ENCODE results near the gene NFATC4. TPM values are rescaled to one million over a fixed set of nuclear protein-coding genes. Genes with fewer than 3 reads are reported as not detected.
A peak's percentile ranks its signal among the peaks of the same experiment; 100 is the strongest.
"Not testable (repeated sequence)": the region's sequence is repeated elsewhere in the genome, so short reads cannot be mapped to it uniquely, and the experiment has no call there.

Gene NFATC4
- total RNA-seq, 2 donors from 2014 or later: not detected

GRCh38 chr14:24377657-24378056 is 9.7 kb downstream of the NFATC4 start:
- peaks cover 33% of the 10 kb centered on the region for H3K27me3 Mint-ChIP-seq
- ATAC-seq (no peak), DNase-seq (no peak)
- H3K4me1 Mint-ChIP-seq: no peaks in the 10 kb centered on the region
- H3K4me3 Mint-ChIP-seq: no peak overlapping the region
- H3K27ac Mint-ChIP-seq: no peak overlapping the region
- no peaks in the 10 kb centered on the region for H3K9me3 ChIP-seq (ENCODE audit: control insufficient read depth, low read length, poor library complexity, severe bottlenecking)
- H3K36me3 Mint-ChIP-seq (ENCODE audit: low read depth): peaks cover 2% of the 10 kb centered on the region

DNA sequence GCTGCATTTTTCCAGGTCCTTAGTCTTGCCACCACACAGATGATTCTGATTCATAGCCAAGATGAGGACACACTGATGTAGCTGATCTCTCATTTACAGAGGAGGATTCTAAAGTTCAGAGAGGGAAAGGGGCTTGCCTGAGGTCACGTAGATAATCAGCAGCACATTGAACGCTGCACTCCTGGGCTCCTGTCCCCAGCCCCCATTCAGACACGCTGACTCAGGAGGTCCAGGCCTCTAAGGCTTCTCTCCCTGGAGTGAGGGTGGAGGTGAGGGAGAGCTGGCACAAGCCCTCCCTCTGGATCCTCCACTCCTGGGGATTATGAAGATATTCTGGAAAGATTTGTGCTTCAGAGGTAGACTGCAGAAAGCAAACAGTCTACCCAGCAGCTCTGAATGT is 10.3 kb downstream of the NFATC4 start:
- H3K27me3 Mint-ChIP-seq: peaks cover 30% of the 10 kb centered on the region
- no peaks in the 10 kb centered on the region for H3K9me3 ChIP-seq (ENCODE audit: control insufficient read depth, low read length, poor library complexity, severe bottlenecking)
- peaks cover 2% of the 10 kb centered on the region for H3K36me3 Mint-ChIP-seq (ENCODE audit: low read depth)
- no peak overlapping the region for H3K4me3 Mint-ChIP-seq
- no peak overlapping the region for H3K27ac Mint-ChIP-seq
- ATAC-seq (no peak), DNase-seq (no peak)
- H3K4me1 Mint-ChIP-seq: no peaks in the 10 kb centered on the region

- peaks cover 2% of the 10 kb centered on the region for H3K4me1 Mint-ChIP-seq
- no peak for ATAC-seq
Observed at GRCh38 chr14:24378981-24379906, 11.3 kb downstream of the NFATC4 start.

GRCh38 chr14:24379907-24380730 is 12.1 kb downstream of the NFATC4 start:
- H3K4me1 Mint-ChIP-seq: peaks cover 2% of the 10 kb centered on the region
- peak overlapping the region; percentile 79 for H3K27ac Mint-ChIP-seq

More at GRCh38 chr14:24378981-24379906, 11.3 kb downstream of the NFATC4 start:
- H3K27ac Mint-ChIP-seq: peak overlapping the region; percentile 79
- peaks cover 35% of the 10 kb centered on the region for H3K27me3 Mint-ChIP-seq
- H3K9me3 ChIP-seq (ENCODE audit: control insufficient read depth, low read length, poor library complexity, severe bottlenecking): no peaks in the 10 kb centered on the region
- no peak for DNase-seq
- no peak overlapping the region for H3K4me3 Mint-ChIP-seq
- H3K36me3 Mint-ChIP-seq (ENCODE audit: low read depth): peaks cover 6% of the 10 kb centered on the region

DNA sequence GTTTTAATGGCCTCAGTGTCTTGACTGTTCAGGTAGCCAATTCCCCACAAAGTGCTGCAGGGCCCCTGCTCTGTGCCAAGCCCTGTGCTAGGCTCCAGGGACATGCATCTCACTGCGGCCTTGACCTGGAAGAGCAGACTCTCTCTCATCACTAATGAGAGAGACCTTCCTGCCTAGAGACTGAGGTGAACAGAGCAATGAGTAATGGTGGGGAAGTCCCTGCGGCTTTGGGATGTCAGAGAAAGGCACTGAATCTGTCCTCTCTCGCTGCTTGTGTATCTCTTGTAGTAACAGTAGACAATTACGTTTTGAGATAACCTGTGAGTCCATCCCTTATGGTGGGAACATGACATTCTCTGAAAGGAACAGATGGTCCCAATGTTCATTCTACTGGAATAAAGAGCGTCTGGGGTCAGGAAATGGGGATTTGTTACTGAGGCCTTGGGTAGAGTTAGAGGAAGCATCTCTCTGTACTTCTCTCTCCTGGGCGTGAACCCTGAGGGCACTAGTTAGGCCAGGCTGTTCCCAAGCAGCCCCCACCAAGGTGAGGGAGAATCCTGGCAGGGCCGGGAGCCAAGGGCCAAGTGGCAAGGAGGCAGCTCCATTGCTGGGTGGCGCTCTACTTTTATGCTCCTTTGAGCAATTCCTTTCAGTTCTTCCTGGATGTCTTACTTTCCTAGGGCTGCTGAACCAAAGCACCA is 13.5 kb downstream of the NFATC4 start:
- peaks cover 7% of the 10 kb centered on the region for H3K36me3 Mint-ChIP-seq (ENCODE audit: low read depth)
- H3K9me3 ChIP-seq (ENCODE audit: control insufficient read depth, low read length, poor library complexity, severe bottlenecking): no peaks in the 10 kb centered on the region
- H3K27ac Mint-ChIP-seq: no peak overlapping the region
- DNase-seq (no peak), ATAC-seq (peak; percentile 66)
- H3K4me1 Mint-ChIP-seq: peaks cover 2% of the 10 kb centered on the region
- no peak overlapping the region for H3K4me3 Mint-ChIP-seq
- peaks cover 28% of the 10 kb centered on the region for H3K27me3 Mint-ChIP-seq

More at GRCh38 chr14:24379907-24380730, 12.1 kb downstream of the NFATC4 start:
- Mint-ChIP-seq H3K36me3 (ENCODE audit: low read depth) (peaks cover 7% of the 10 kb centered on the region), H3K27me3 (peaks cover 35% of the 10 kb centered on the region), H3K4me3 (no peak overlapping the region)
- no peaks in the 10 kb centered on the region for H3K9me3 ChIP-seq (ENCODE audit: control insufficient read depth, low read length, poor library complexity, severe bottlenecking)
- DNase-seq (no peak), ATAC-seq (no peak)

DNA sequence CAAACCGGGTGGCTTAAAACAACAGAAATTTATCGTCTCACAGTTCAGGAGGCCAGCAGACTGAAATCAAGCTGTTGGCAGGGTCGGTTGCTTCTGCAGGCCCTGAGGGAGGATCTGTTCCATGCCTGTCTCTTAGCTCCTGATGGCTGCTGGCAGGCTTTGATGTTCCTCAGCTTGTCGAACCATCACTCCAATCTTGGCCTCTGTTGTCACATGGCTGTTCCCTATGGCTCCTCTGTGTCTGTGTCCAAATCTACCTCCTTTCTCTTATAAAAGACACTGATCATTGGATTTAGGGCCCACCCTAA is 14.0 kb downstream of the NFATC4 start:
- H3K36me3 Mint-ChIP-seq (ENCODE audit: low read depth): peaks cover 7% of the 10 kb centered on the region
- no peak overlapping the region for H3K4me3 Mint-ChIP-seq
- no peaks in the 10 kb centered on the region for H3K9me3 ChIP-seq (ENCODE audit: control insufficient read depth, low read length, poor library complexity, severe bottlenecking)
- H3K4me1 Mint-ChIP-seq: peaks cover 2% of the 10 kb centered on the region
- peaks cover 33% of the 10 kb centered on the region for H3K27me3 Mint-ChIP-seq
- DNase-seq (no peak), ATAC-seq (no peak)
- no peak overlapping the region for H3K27ac Mint-ChIP-seq

- H3K27ac Mint-ChIP-seq: no peak overlapping the region
- no peaks in the 10 kb centered on the region for H3K9me3 ChIP-seq (ENCODE audit: control insufficient read depth, low read length, poor library complexity, severe bottlenecking)
- H3K4me1 Mint-ChIP-seq: peaks cover 2% of the 10 kb centered on the region
- no peak overlapping the region for H3K4me3 Mint-ChIP-seq
- H3K27me3 Mint-ChIP-seq: peaks cover 36% of the 10 kb centered on the region
- peaks cover 7% of the 10 kb centered on the region for H3K36me3 Mint-ChIP-seq (ENCODE audit: low read depth)
- DNase-seq (no peak), ATAC-seq (no peak)
Observed at GRCh38 chr14:24384169-24384568, 16.2 kb downstream of the NFATC4 start.

DNA sequence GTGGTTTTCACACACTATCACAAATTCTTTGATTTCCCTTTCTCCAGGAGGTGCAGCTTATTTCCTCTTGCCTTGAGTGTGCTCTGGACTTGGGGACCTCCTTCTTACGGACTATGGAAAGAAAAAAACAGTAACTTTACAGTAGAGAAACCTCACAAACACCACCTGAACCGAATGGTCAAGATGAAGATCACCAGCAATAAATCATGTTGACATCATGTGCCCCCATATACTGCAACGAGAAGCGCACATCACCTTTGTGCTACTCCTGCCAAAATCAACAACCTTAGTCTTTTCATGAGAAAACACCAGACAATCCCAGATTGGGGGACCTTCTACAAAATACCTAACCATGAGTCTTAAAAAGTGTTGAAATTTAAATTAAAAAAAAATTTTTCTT is 17.5 kb downstream of the NFATC4 start:
- H3K9me3 ChIP-seq (ENCODE audit: control insufficient read depth, low read length, poor library complexity, severe bottlenecking): no peaks in the 10 kb centered on the region
- DNase-seq (no peak), ATAC-seq (no peak)
- H3K36me3 Mint-ChIP-seq (ENCODE audit: low read depth): peaks cover 5% of the 10 kb centered on the region
- no peak overlapping the region for H3K4me3 Mint-ChIP-seq
- peaks cover 34% of the 10 kb centered on the region for H3K27me3 Mint-ChIP-seq
- H3K4me1 Mint-ChIP-seq: peaks cover 2% of the 10 kb centered on the region
- H3K27ac Mint-ChIP-seq: no peak overlapping the region

- Mint-ChIP-seq H3K4me1 (peaks cover 2% of the 10 kb centered on the region), H3K4me3 (no peak overlapping the region), H3K27ac (no peak overlapping the region), H3K36me3 (ENCODE audit: low read depth) (peaks cover 5% of the 10 kb centered on the region), H3K27me3 (peaks cover 36% of the 10 kb centered on the region)
- no peaks in the 10 kb centered on the region for H3K9me3 ChIP-seq (ENCODE audit: control insufficient read depth, low read length, poor library complexity, severe bottlenecking)
- DNase-seq (no peak), ATAC-seq (no peak)
Observed at GRCh38 chr14:24387009-24387345, 19.0 kb downstream of the NFATC4 start.

- peaks cover 41% of the 10 kb centered on the region for H3K27me3 Mint-ChIP-seq
- H3K4me3 Mint-ChIP-seq; ATAC-seq; H3K27ac Mint-ChIP-seq; DNase-seq; H3K4me1 Mint-ChIP-seq; H3K36me3 Mint-ChIP-seq (ENCODE audit: low read depth); H3K9me3 ChIP-seq (ENCODE audit: control insufficient read depth, low read length, poor library complexity, severe bottlenecking): not testable (repeated sequence)
Observed at GRCh38 chr14:24387579-24387978, 19.6 kb downstream of the NFATC4 start.

DNA sequence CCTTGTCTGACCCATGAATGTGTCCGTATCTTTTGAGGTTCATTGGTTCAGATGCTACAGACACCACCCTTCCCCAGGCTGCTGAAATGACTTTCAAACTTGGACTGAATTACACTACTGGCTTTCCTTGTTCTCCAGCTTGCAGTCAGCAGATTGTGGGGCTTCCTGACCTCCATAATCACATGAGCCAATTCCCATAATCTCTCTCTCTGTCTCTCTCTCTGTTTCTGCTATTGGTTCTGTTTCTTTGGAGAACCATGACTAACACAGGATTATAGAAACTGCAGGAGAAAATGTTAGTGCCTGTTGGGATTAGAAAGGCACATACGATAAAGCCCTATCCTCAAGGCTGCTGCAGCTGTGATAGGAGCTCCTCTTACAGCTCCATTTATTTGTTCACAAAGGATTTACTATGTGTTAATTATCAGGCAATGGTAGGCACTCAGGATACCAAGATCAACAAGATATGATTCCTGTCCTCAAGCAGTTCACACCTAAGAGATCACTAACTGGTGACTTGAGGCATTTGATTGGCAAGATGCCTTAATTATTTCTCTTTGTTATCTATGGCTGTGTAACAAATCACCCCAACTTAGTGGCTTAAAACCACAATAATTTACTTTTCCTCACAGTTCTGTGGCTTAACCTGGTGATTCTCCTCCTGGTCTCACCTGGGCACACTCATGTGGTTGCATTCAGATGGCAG is 20.6 kb downstream of the NFATC4 start:
- peaks cover 4% of the 10 kb centered on the region for H3K4me1 Mint-ChIP-seq
- H3K4me3 Mint-ChIP-seq: no peak overlapping the region
- H3K27me3 Mint-ChIP-seq: peaks cover 39% of the 10 kb centered on the region
- H3K36me3 Mint-ChIP-seq (ENCODE audit: low read depth): peaks cover 7% of the 10 kb centered on the region
- no peak for ATAC-seq
- DNase-seq: no peak
- H3K9me3 ChIP-seq (ENCODE audit: control insufficient read depth, low read length, poor library complexity, severe bottlenecking): no peaks in the 10 kb centered on the region
- H3K27ac Mint-ChIP-seq: no peak overlapping the region

DNA sequence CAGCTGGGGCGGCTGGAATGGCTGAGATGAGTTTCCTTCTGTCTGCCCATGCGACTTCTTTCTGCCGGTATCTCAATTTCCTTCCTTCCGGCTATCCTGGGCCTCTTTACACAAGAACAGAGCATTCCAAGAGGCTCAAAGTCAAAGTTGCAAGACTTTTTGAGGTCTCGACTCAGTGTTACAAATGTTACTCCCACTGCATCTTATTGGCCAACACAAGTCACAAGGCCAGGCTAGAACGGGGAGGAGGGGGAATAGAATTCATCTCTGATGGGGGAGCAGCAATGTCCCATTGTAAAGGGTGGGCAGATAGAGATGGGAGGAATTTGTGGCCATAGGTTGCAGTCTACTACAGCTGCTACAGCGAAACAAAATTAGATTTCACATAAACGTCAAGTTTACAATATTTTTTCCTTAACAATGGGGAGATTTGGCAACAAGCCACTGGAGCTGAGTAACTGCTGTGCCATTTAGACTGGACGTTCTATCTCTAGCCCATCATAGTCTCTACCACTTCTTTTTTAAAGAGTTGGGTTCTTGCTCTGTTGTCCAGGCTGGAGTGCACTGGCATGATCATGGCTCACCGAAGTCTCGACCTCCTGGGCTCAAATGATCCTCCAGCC is 21.4 kb downstream of the NFATC4 start:
- H3K4me1 Mint-ChIP-seq: peaks cover 2% of the 10 kb centered on the region
- no peaks in the 10 kb centered on the region for H3K9me3 ChIP-seq (ENCODE audit: control insufficient read depth, low read length, poor library complexity, severe bottlenecking)
- no peak overlapping the region for H3K27ac Mint-ChIP-seq
- DNase-seq (no peak), ATAC-seq (no peak)
- H3K4me3 Mint-ChIP-seq: no peak overlapping the region
- H3K36me3 Mint-ChIP-seq (ENCODE audit: low read depth): peaks cover 2% of the 10 kb centered on the region
- H3K27me3 Mint-ChIP-seq: peaks cover 32% of the 10 kb centered on the region
